ENCODE results near the gene P4HA1. TPM values are rescaled to one million over a fixed set of nuclear protein-coding genes. Genes with fewer than 3 reads are reported as not detected.

The P4HA1 gene
- total and polyA plus RNA-seq, 12 donors, result 9.2 to 109 (median 45.1) TPM

- peak in 1 of 2 donors; percentile 18 for TF ChIP-seq POLR2A (IDR thresholded peaks at IDR 0.05)
- TF ChIP-seq CTCF (IDR thresholded peaks at IDR 0.05), result no peak
- Histone ChIP-seq H3K27me3 (no peaks in the 10 kb centered on the region), H3K36me3 (replicated peaks in 1 of 2) (no peaks in the 10 kb centered on the region), H3K4me1 (replicated peaks in 1 of 2) (peaks cover 18 to 44% of the 10 kb centered on the region in 2 donors), H3K4me3 (peak overlapping the region in 3 of 4 donors; percentile 58 to 99 (median 59)), H3K9me3 (replicated peaks in 1 of 3) (no peaks in the 10 kb centered on the region), H3K27ac (peak overlapping the region; percentile 82 to 99 (median 93))
- 0 to 1% (median 0%) methylated on average over 14 of the region's 14 CpGs for WGBS, 4 donors
- intact Hi-C loops (cut with DNase I), result no loop called here
- peak; percentile 75 to 86 (median 78) for DNase-seq
Measured at GRCh38 chr10:73095481-73096021, 1.1 kb downstream of the P4HA1 start.

GRCh38 chr10:73094986-73095480 lies 1.6 kb downstream of the P4HA1 start:
- Histone ChIP-seq H3K4me3 (peak overlapping the region in 2 of 4 donors; percentile 58 to 59), H3K9me3 (replicated peaks in 1 of 3) (no peaks in the 10 kb centered on the region), H3K27ac (peak overlapping the region in 4 of 5 donors; percentile 82 to 99 (median 92)), H3K27me3 (no peaks in the 10 kb centered on the region), H3K36me3 (replicated peaks in 1 of 2) (no peaks in the 10 kb centered on the region), H3K4me1 (replicated peaks in 1 of 2) (peaks cover 18 to 44% of the 10 kb centered on the region in 2 donors)
- TF ChIP-seq POLR2A (IDR thresholded peaks at IDR 0.05) (no peak), CTCF (IDR thresholded peaks at IDR 0.05) (no peak)
- WGBS, 4 donors, result 1 to 2% (median 1%) methylated on average over 5 of the region's 5 CpGs
- intact Hi-C loops (cut with DNase I), result no loop called here
- DNase-seq, result no peak

GRCh38 chr10:73093922-73094850 lies 2.5 kb downstream of the P4HA1 start:
- intact Hi-C loops (cut with DNase I), result no loop called here

GRCh38 chr10:73092830-73093229 lies 3.8 kb downstream of the P4HA1 start:
- Histone ChIP-seq H3K4me3 (no peak overlapping the region), H3K27me3 (no peaks in the 10 kb centered on the region), H3K9me3 (replicated peaks in 1 of 3) (no peaks in the 10 kb centered on the region), H3K36me3 (replicated peaks in 1 of 2) (no peaks in the 10 kb centered on the region), H3K4me1 (replicated peaks in 1 of 2) (peaks cover 23 to 54% of the 10 kb centered on the region in 2 donors), H3K27ac (no peak overlapping the region)
- TF ChIP-seq CTCF (IDR thresholded peaks at IDR 0.05) (no peak), POLR2A (IDR thresholded peaks at IDR 0.05) (no peak)
- WGBS, 4 donors, result 84 to 92% (median 91%) methylated on average over 3 of the region's 3 CpGs
- no peak for DNase-seq
- intact Hi-C loops (cut with DNase I), result no loop called here

More at GRCh38 chr10:73093922-73094850, 2.5 kb downstream of the P4HA1 start:
- DNase-seq, result no peak
- peak overlapping the region in 2 of 4 donors; percentile 58 to 59 for H3K4me3 ChIP-seq
- H3K9me3 ChIP-seq (replicated peaks in 1 of 3), result no peaks in the 10 kb centered on the region
- 28 to 40% (median 33%) methylated on average over 2 of the region's 2 CpGs for WGBS, 4 donors
- no peak for TF ChIP-seq POLR2A (IDR thresholded peaks at IDR 0.05)
- no peaks in the 10 kb centered on the region for H3K27me3 ChIP-seq
- peak overlapping the region in 3 of 5 donors; percentile 45 to 99 (median 82) for H3K27ac ChIP-seq
- peaks cover 18 to 44% of the 10 kb centered on the region in 2 donors for H3K4me1 ChIP-seq (replicated peaks in 1 of 2)
- no peaks in the 10 kb centered on the region for H3K36me3 ChIP-seq (replicated peaks in 1 of 2)
